ENCODE measurements around the gene TEKT2. TPM values are rescaled to one million over a fixed set of nuclear protein-coding genes. Genes with fewer than 3 reads are reported as not detected.

TEKT2 gene
- total and polyA plus RNA-seq, 2 of the 8 experiments (the other 6 are each of a cell fraction or from before 2014, with no cell fraction given) = 1.6 to 1.7 TPM

DNA sequence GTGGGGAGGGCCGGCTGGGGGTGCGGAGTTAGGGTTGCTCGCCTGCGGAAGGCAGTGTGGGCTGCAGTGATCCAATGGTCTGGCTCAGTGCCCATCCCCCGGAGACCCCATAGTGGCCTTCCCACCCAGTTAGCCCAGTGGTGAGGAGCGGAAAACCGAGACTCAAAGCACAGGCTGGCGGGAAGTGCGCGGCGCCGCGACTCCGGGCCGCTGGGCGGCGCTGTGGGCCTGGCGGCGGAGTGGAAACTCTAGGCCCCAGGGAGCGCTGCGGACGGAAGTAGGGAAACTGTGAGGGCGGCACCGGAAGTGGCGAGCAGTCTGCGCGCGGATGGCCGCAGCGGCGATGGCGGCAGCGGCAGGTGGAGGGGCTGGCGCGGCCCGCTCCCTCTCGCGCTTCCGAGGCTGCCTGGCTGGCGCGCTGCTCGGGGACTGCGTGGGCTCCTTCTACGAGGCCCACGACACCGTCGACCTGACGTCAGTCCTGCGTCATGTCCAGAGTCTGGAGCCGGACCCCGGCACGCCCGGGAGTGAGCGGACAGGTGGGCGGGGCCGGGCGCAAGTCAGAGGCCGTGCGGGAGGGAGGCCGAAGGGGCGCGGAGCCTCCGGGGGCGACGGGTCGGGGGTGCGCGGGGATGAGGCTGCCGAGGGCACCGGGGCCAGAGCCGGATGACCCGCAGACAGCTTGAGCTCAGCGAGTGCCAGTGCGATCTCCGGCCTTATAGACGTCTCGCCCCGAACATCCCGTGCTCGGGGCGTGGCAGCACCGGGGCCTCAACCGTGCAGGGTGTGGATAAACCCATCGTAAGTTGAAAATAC, 4.9 kb downstream of the TEKT2 start, which contains the start of gene ADPRS (continued):
- TF ChIP-seq SP2 (IDR thresholded peaks at IDR 0.05; ENCODE audit: low read length) (peak; percentile 98), KDM5A (IDR thresholded peaks at IDR 0.05; ENCODE audit: low read length) (peak; percentile 95), SIN3A (conservative IDR thresholded peaks at IDR 0.05 in 1 of 2, IDR thresholded peaks at IDR 0.05 in 1 of 2; ENCODE audit: low read depth in 1 of 2, low read length in 2 of 2) (peak; percentile 86 to 94; a peak in 3 of 4 replicates), RBBP5 (IDR thresholded peaks at IDR 0.05; ENCODE audit: borderline replicate concordance, low read depth, low read length) (peak; percentile 99), MAX (IDR thresholded peaks at IDR 0.05) (peak; percentile 83), TCF12 (IDR thresholded peaks at IDR 0.05; ENCODE audit: low read depth, low read length) (peak; percentile 50; the same call in 1 of the 2 replicates), TAF1 (IDR thresholded peaks at IDR 0.05; ENCODE audit: low read depth, low read length) (peak; percentile 99), CTBP2 (IDR thresholded peaks at IDR 0.05; ENCODE audit: borderline replicate concordance, insufficient read depth, insufficient read length, low read length) (no peak), TAF7 (optimal IDR thresholded peaks at IDR 0.05; ENCODE audit: borderline replicate concordance, low read depth, low read length) (peak; percentile 96), FOSL1 (IDR thresholded peaks at IDR 0.05; ENCODE audit: insufficient read depth, low read depth, low read length) (0 out of 2 replicates have a peak, but pooled peaks have one; percentile 48), SP1 (IDR thresholded peaks at IDR 0.05; ENCODE audit: low read depth, low read length) (peak; percentile 69; the same call in 1 of the 2 replicates), HDAC6 (IDR thresholded peaks at IDR 0.05; ENCODE audit: low read depth, low read length) (no peak), RNF2 (IDR thresholded peaks at IDR 0.05; ENCODE audit: borderline replicate concordance, low read depth, low read length, missing control alignments, poor library complexity, severe bottlenecking) (no peak), BRCA1 (IDR thresholded peaks at IDR 0.05; ENCODE audit: low read depth, low read length) (no peak), RAD21 (IDR thresholded peaks at IDR 0.05 in 1 of 2, conservative IDR thresholded peaks at IDR 0.05 in 1 of 2; ENCODE audit: low read depth in 2 of 2, low read length in 2 of 2) (peak; percentile 30 to 59; a peak in 3 of 4 replicates), GABPA (IDR thresholded peaks at IDR 0.05; ENCODE audit: borderline replicate concordance, insufficient read depth, low read length) (peak; percentile 98), EGR1 (IDR thresholded peaks at IDR 0.05; ENCODE audit: borderline replicate concordance, low read depth, low read length) (peak; percentile 99), CHD2 (IDR thresholded peaks at IDR 0.05; ENCODE audit: low read length) (peak; percentile 46; the same call in 1 of the 2 replicates)
